ENCODE data around the gene EPOP.

- TF ChIP-seq EZH2 (IDR thresholded peaks at IDR 0.05; ENCODE audit: borderline replicate concordance, low read depth, low read length, poor library complexity, severe bottlenecking) (no peak), CTCF (conservative IDR thresholded peaks at IDR 0.05; ENCODE audit: low read depth, low read length) (no peak)
Observed at GRCh38 chr17:38710985-38711384, 36.2 kb upstream of the EPOP start.

All from A673 (cell line).